Measurements from ENCODE around the gene XAF1. TPM values are rescaled to one million over a fixed set of nuclear protein-coding genes. Genes with fewer than 3 reads are reported as not detected.
A peak's percentile ranks its signal among the peaks of the same experiment; 100 is the strongest.

XAF1 gene
- total RNA-seq, 1 donor from 2014 or later, result 0.91 TPM

GRCh38 chr17:6713130-6713917 lies 42.5 kb upstream of the XAF1 start, which contains the start of gene SLC13A5:
Gene SLC13A5 (minus strand): TSS chr17:6713369. CDS start chr17:6713333, 36 bp downstream.
- H3K4me1 Mint-ChIP-seq (ENCODE audit: unreplicated experiment), result peaks cover 10% of the 10 kb centered on the region
- H3K27ac Mint-ChIP-seq (ENCODE audit: unreplicated experiment), result no peak within 1 kb of the TSS
- TF ChIP-seq, protein P1, sequence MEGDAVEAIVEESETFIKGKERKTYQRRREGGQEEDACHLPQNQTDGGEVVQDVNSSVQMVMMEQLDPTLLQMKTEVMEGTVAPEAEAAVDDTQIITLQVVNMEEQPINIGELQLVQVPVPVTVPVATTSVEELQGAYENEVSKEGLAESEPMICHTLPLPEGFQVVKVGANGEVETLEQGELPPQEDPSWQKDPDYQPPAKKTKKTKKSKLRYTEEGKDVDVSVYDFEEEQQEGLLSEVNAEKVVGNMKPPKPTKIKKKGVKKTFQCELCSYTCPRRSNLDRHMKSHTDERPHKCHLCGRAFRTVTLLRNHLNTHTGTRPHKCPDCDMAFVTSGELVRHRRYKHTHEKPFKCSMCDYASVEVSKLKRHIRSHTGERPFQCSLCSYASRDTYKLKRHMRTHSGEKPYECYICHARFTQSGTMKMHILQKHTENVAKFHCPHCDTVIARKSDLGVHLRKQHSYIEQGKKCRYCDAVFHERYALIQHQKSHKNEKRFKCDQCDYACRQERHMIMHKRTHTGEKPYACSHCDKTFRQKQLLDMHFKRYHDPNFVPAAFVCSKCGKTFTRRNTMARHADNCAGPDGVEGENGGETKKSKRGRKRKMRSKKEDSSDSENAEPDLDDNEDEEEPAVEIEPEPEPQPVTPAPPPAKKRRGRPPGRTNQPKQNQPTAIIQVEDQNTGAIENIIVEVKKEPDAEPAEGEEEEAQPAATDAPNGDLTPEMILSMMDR (IDR thresholded peaks at IDR 0.05), result peak; percentile 24
- H3K36me3 Mint-ChIP-seq (ENCODE audit: unreplicated experiment), result no peaks in the 10 kb centered on the region
- no peaks in the 10 kb centered on the region for H3K9me3 Mint-ChIP-seq (ENCODE audit: unreplicated experiment)
- H3K4me3 Mint-ChIP-seq (ENCODE audit: unreplicated experiment), result peak within 1 kb of the TSS; percentile 59
- H3K27me3 Mint-ChIP-seq (ENCODE audit: unreplicated experiment), result peaks cover 41% of the 10 kb centered on the region
- peak; percentile 83 for DNase-seq (ENCODE audit: extremely low spot score, unreplicated experiment)

GRCh38 chr17:6713918-6714271 lies 42.0 kb upstream of the XAF1 start:
- Mint-ChIP-seq H3K27me3 (ENCODE audit: unreplicated experiment) (peaks cover 41% of the 10 kb centered on the region), H3K27ac (ENCODE audit: unreplicated experiment) (no peak overlapping the region), H3K36me3 (ENCODE audit: unreplicated experiment) (no peaks in the 10 kb centered on the region), H3K4me3 (ENCODE audit: unreplicated experiment) (peak overlapping the region; percentile 59), H3K9me3 (ENCODE audit: unreplicated experiment) (no peaks in the 10 kb centered on the region), H3K4me1 (ENCODE audit: unreplicated experiment) (peaks cover 10% of the 10 kb centered on the region)
- peak; percentile 83 for DNase-seq (ENCODE audit: extremely low spot score, unreplicated experiment)
- TF ChIP-seq, protein P1 (IDR thresholded peaks at IDR 0.05), result no peak

DNA sequence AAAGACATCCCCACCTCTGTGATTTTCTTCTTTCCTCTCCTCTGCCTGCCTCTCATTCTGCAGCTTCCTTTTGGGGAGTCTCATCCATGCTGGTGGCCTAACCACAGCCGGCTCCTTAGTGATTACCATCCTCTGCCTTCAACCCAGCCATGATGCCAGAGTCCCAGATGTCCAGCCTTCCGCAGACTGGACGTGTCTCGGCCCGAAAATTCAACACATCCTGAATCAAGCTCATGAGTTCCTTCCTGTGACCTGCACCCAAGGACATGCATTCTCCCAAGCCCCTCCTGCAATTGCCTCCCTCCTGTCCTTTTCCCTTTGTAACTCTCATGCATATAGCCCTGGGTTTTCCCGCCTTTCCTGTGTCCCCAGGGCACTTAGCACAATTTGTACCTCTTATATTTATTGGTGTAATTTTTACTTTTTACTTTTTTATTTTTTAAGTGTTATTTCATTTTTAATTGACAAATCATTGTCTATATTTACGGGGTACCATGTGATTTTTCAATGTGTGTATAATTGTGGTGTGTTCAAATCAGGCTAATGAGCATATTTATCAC lies 41.5 kb upstream of the XAF1 start:
- no peaks in the 10 kb centered on the region for H3K9me3 Mint-ChIP-seq (ENCODE audit: unreplicated experiment)
- H3K27ac Mint-ChIP-seq (ENCODE audit: unreplicated experiment), result no peak overlapping the region
- peak overlapping the region; percentile 6 for H3K4me3 Mint-ChIP-seq (ENCODE audit: unreplicated experiment)
- peaks cover 10% of the 10 kb centered on the region for H3K4me1 Mint-ChIP-seq (ENCODE audit: unreplicated experiment)
- no peaks in the 10 kb centered on the region for H3K36me3 Mint-ChIP-seq (ENCODE audit: unreplicated experiment)
- DNase-seq (ENCODE audit: extremely low spot score, unreplicated experiment), result peak; percentile 57
- TF ChIP-seq, protein P1 (IDR thresholded peaks at IDR 0.05), result no peak
- peaks cover 40% of the 10 kb centered on the region for H3K27me3 Mint-ChIP-seq (ENCODE audit: unreplicated experiment)

DNA sequence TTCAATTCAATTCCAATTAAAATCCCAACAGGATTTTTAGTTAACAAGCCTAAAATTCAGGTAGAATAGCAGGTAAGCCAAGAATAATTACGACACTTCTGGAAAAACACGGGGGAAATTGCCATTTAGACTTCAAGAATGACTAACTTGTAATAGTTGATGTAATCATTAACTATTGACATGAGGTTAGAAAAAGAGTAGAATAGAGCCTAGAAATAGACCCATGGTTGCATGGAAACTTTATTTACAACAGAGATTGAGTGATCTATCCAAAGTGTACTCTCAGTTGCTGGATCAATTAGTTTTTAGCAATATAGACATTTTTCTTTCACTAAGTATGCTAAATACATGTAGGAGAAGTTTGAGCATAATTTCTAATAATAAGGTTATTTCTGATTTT lies 39.1 kb upstream of the XAF1 start:
- H3K27me3 Mint-ChIP-seq (ENCODE audit: unreplicated experiment), result peaks cover 49% of the 10 kb centered on the region
- H3K4me3 Mint-ChIP-seq (ENCODE audit: unreplicated experiment), result no peak overlapping the region
- H3K27ac Mint-ChIP-seq (ENCODE audit: unreplicated experiment), result no peak overlapping the region
- TF ChIP-seq, protein P1 (IDR thresholded peaks at IDR 0.05), result no peak
- DNase-seq (ENCODE audit: extremely low spot score, unreplicated experiment), result no peak
- H3K36me3 Mint-ChIP-seq (ENCODE audit: unreplicated experiment), result no peaks in the 10 kb centered on the region
- H3K4me1 Mint-ChIP-seq (ENCODE audit: unreplicated experiment), result peaks cover 10% of the 10 kb centered on the region
- H3K9me3 Mint-ChIP-seq (ENCODE audit: unreplicated experiment), result no peaks in the 10 kb centered on the region

GRCh38 chr17:6721744-6722143 lies 34.1 kb upstream of the XAF1 start:
- H3K9me3 Mint-ChIP-seq (ENCODE audit: unreplicated experiment), result no peaks in the 10 kb centered on the region
- no peaks in the 10 kb centered on the region for H3K36me3 Mint-ChIP-seq (ENCODE audit: unreplicated experiment)
- H3K27me3 Mint-ChIP-seq (ENCODE audit: unreplicated experiment), result peaks cover 26% of the 10 kb centered on the region
- DNase-seq (ENCODE audit: extremely low spot score, unreplicated experiment), result no peak
- H3K27ac Mint-ChIP-seq (ENCODE audit: unreplicated experiment), result no peak overlapping the region
- H3K4me3 Mint-ChIP-seq (ENCODE audit: unreplicated experiment), result no peak overlapping the region
- TF ChIP-seq, protein P1 (IDR thresholded peaks at IDR 0.05), result no peak
- H3K4me1 Mint-ChIP-seq (ENCODE audit: unreplicated experiment), result no peaks in the 10 kb centered on the region
